ENCODE data around the gene SWSAP1.

SWSAP1 gene

GRCh38 chr19:11416346-11417052, 42.0 kb downstream of the SWSAP1 start:
- TF ChIP-seq, protein P1, sequence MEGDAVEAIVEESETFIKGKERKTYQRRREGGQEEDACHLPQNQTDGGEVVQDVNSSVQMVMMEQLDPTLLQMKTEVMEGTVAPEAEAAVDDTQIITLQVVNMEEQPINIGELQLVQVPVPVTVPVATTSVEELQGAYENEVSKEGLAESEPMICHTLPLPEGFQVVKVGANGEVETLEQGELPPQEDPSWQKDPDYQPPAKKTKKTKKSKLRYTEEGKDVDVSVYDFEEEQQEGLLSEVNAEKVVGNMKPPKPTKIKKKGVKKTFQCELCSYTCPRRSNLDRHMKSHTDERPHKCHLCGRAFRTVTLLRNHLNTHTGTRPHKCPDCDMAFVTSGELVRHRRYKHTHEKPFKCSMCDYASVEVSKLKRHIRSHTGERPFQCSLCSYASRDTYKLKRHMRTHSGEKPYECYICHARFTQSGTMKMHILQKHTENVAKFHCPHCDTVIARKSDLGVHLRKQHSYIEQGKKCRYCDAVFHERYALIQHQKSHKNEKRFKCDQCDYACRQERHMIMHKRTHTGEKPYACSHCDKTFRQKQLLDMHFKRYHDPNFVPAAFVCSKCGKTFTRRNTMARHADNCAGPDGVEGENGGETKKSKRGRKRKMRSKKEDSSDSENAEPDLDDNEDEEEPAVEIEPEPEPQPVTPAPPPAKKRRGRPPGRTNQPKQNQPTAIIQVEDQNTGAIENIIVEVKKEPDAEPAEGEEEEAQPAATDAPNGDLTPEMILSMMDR (IDR thresholded peaks at IDR 0.05; ENCODE audit: low read length), result no peak
- no peak for TF ChIP-seq EZH2 (IDR thresholded peaks at IDR 0.05; ENCODE audit: borderline replicate concordance, low read length)
- H3K9ac ChIP-seq (ENCODE audit: low read length), result no peak overlapping the region
- no peak overlapping the region for H2AFZ ChIP-seq (ENCODE audit: low read length)

DNA sequence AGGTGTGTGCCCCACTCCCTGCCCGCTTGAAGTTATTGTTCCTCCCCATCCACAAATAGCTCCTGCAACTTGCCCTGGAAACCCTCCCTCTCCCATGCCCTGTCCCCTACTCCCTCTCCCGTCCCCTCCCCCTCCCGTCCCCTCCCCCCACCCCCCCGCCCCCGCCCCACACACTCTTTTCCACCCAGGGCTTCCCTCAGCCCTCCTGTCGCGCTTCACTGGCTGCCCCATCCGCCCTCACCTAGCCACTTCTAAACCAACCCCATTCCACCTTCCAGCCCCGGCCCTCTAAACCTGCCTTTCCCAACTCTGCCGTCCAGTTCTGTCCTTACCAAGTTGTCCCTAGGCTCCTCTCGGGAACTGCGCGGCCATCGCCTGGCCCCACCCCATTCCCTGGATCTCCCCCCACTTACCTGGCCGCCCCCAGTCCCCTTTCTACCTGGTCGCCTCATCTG, 43.7 kb downstream of the SWSAP1 start:
- TF ChIP-seq, protein P1 (IDR thresholded peaks at IDR 0.05; ENCODE audit: low read length), result no peak
- TF ChIP-seq EZH2 (IDR thresholded peaks at IDR 0.05; ENCODE audit: borderline replicate concordance, low read length), result no peak
- Histone ChIP-seq H4K20me1 (ENCODE audit: insufficient read depth, low read length) (no peaks in the 10 kb centered on the region), H3K36me3 (ENCODE audit: insufficient read depth, low read length) (no peaks in the 10 kb centered on the region), H3K9me2 (ENCODE audit: low read depth, low read length) (no peaks in the 10 kb centered on the region), H3K4me1 (ENCODE audit: insufficient read depth, low read length, severe bottlenecking) (peaks cover 17% of the 10 kb centered on the region), H3K9ac (ENCODE audit: low read length) (no peak overlapping the region), H3K4me3 (ENCODE audit: low read depth, low read length, poor library complexity, severe bottlenecking) (peak overlapping the region; percentile 37), H3F3A (ENCODE audit: insufficient read depth, low read length) (no peaks in the 10 kb centered on the region), H3K27ac (ENCODE audit: low read depth, low read length, poor library complexity, severe bottlenecking) (no peak overlapping the region), H2AFZ (ENCODE audit: low read length) (no peak overlapping the region), H3K27me3 (ENCODE audit: insufficient read depth, low read length) (no peaks in the 10 kb centered on the region; the same call in 1 of the 2 replicates), H3K9me3 (ENCODE audit: low read length) (no peaks in the 10 kb centered on the region), H3K4me2 (ENCODE audit: low read length) (peak overlapping the region; percentile 62), H3K79me2 (ENCODE audit: insufficient read depth, low read length) (no peaks in the 10 kb centered on the region)

More at GRCh38 chr19:11416346-11417052, 42.0 kb downstream of the SWSAP1 start:
- peaks cover 8% of the 10 kb centered on the region for H3K4me1 ChIP-seq (ENCODE audit: insufficient read depth, low read length, severe bottlenecking)
- H3K79me2 ChIP-seq (ENCODE audit: insufficient read depth, low read length), result no peaks in the 10 kb centered on the region
- H3K36me3 ChIP-seq (ENCODE audit: insufficient read depth, low read length), result no peaks in the 10 kb centered on the region
- H3K4me2 ChIP-seq (ENCODE audit: low read length), result no peak overlapping the region
- H3K4me3 ChIP-seq (ENCODE audit: low read depth, low read length, poor library complexity, severe bottlenecking), result no peak overlapping the region
- no peaks in the 10 kb centered on the region for H3K9me2 ChIP-seq (ENCODE audit: low read depth, low read length)
- no peak overlapping the region for H3K27ac ChIP-seq (ENCODE audit: low read depth, low read length, poor library complexity, severe bottlenecking)
- no peaks in the 10 kb centered on the region; the same call in 1 of the 2 replicates for H3K27me3 ChIP-seq (ENCODE audit: insufficient read depth, low read length)
- no peaks in the 10 kb centered on the region for H4K20me1 ChIP-seq (ENCODE audit: insufficient read depth, low read length)
- H3F3A ChIP-seq (ENCODE audit: insufficient read depth, low read length), result no peaks in the 10 kb centered on the region
- no peaks in the 10 kb centered on the region for H3K9me3 ChIP-seq (ENCODE audit: low read length)

DNA sequence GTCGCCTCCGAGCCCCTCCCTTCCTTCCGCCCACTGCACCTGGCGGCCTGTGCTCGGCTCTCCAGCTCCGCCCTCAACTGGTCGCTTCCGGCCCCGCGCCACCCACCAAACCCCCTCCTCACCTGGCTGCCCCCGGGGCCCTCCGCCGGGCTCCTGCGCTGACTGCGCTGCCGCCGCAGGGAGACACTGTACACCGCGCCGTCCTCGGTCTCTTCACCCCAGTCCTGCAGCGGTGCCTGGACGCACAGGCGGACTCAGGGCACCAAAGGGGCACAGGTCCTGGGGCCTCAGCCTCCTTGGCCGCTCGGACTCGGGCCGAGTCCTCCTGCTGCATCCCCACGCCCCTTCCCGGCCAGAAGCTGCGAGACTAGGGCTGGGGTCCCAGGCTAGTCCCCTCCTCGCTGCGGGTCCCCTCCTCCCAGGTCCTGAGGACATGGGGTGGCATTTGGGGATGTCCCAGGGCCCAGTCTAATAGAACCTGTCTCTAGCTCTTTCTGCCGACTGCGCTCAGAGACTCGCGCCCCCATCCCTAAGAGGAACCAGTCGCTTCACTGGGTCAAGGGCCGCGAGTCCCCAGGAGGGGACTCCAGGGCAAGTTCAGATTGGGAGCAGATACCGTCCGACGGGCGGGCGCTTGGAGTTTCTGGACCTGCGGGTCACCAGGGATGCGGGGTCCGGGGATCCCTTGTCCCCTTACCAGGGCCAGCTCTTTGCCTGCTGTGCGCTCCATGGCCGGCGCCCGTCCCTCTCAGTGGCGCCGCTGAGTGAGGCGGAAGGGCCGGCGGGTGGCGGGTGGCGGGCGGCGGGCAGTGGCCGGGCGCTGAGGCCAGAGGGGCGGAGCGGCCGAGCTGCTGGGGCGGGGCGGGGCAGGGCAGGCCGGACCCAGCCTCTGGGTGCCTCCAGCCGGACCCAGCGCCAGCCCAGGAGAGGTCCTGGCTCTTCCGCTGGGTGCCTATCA, 44.4 kb downstream of the SWSAP1 start, which contains the start of gene RGL3:
Gene RGL3, minus strand, starts transcription at position 766 of the 958 bp plus-strand sequence. Its CDS starts 36 bp downstream, at position 730.
- H3K4me1 ChIP-seq (ENCODE audit: insufficient read depth, low read length, severe bottlenecking), result peaks cover 17% of the 10 kb centered on the region
- H3K27me3 ChIP-seq (ENCODE audit: insufficient read depth, low read length), result no peaks in the 10 kb centered on the region; the same call in 1 of the 2 replicates
- TF ChIP-seq EZH2 (IDR thresholded peaks at IDR 0.05; ENCODE audit: borderline replicate concordance, low read length), result no peak
- TF ChIP-seq, protein P1 (IDR thresholded peaks at IDR 0.05; ENCODE audit: low read length), result no peak
- peak within 1 kb of the TSS; percentile 37 for H3K4me3 ChIP-seq (ENCODE audit: low read depth, low read length, poor library complexity, severe bottlenecking)
- H3K27ac ChIP-seq (ENCODE audit: low read depth, low read length, poor library complexity, severe bottlenecking), result no peak within 1 kb of the TSS
- no peak within 1 kb of the TSS for H3K9ac ChIP-seq (ENCODE audit: low read length)
- H3K79me2 ChIP-seq (ENCODE audit: insufficient read depth, low read length), result no peaks in the 10 kb centered on the region
- H3F3A ChIP-seq (ENCODE audit: insufficient read depth, low read length), result no peaks in the 10 kb centered on the region
- no peaks in the 10 kb centered on the region for H3K36me3 ChIP-seq (ENCODE audit: insufficient read depth, low read length)
- H3K9me3 ChIP-seq (ENCODE audit: low read length), result no peaks in the 10 kb centered on the region
- peak within 1 kb of the TSS; percentile 62 for H3K4me2 ChIP-seq (ENCODE audit: low read length)
- no peak within 1 kb of the TSS for H2AFZ ChIP-seq (ENCODE audit: low read length)
- no peaks in the 10 kb centered on the region for H3K9me2 ChIP-seq (ENCODE audit: low read depth, low read length)
- no peaks in the 10 kb centered on the region for H4K20me1 ChIP-seq (ENCODE audit: insufficient read depth, low read length)
